HCT116 (cell line): ENCODE results near the gene TEX264. TPM values are rescaled to one million over a fixed set of nuclear protein-coding genes. Genes with fewer than 3 reads are reported as not detected.

Source experiments
- ATAC-seq: fragments of 200-7000 bp; cut with Tn5 transposase; 2 replicates; pipeline ENCODE4 v1.9.1; 2020; ENCODE audit warnings: mild to moderate bottlenecking, moderate library complexity
- BruUV-seq: library from RNA; stranded (reverse); fragments of 400-500 nt; replicated peaks from 2 replicates; lab custom pipeline; 2021; lab: Mats Ljungman, UMichigan
- CTCF ChIA-PET: fragments of 300-600 bp; sonication (Branson Sonifier 250); formaldehyde crosslinking; loops from one replicate; lab custom pipeline; 2021; ENCODE audit warnings: antibody characterized with exemption; lab: Charles Lee
- POLR2A ChIA-PET: fragments of 300-600, 350-600 bp; sonication (Branson Sonifier 250); formaldehyde crosslinking; loops from one replicate; lab custom pipeline; 2021; ENCODE audit warnings: antibody characterized with exemption; lab: Charles Lee
- RAD21 ChIA-PET, 2 experiments: fragments of 300-600 bp; sonication (Branson Sonifier 250); formaldehyde crosslinking; loops; one replicate each; lab custom pipeline; 2023; ENCODE audit warnings: low total read pairs in 2 of 2; ENCODE audit not compliant: uncharacterized antibody in 2 of 2, unreplicated experiment in 2 of 2, low non-redundant PET in 1 of 2; lab: Charles Lee
- DNase-seq: peaks from one replicate; pipeline ENCODE4 v3.0.0-alpha.2; 2010; ENCODE audit warnings: low read depth, low spot score
- H2AFZ ChIP-seq: fragments of 200-600 bp; shearing (Covaris generic), sonication (generic); 2 replicates; pipeline ENCODE4 v1.6.1; 2017; ENCODE audit warnings: low read depth, mixed run types, mixed read lengths, antibody characterized with exemption, low read length; ENCODE audit not compliant: poor library complexity, severe bottlenecking
- H3K27ac ChIP-seq: 2 replicates; pipeline ENCODE4 v1.5.1; 2012; ENCODE audit warnings: low read depth, low read length
- H3K27me3 ChIP-seq: fragments of 200-600 bp; sonication (generic); 2 replicates; pipeline ENCODE4 v1.6.1; 2016; ENCODE audit warnings: mixed run types, low read length, mixed read lengths; ENCODE audit not compliant: insufficient read depth
- H3K36me3 ChIP-seq, 2 experiments: fragments of 200-500 bp in 1 of 2; fragments of 200-600 bp in 1 of 2; sonication (Bioruptor generic) in 1 of 2; sonication (generic) in 1 of 2; 2 replicates each; pipeline versions ENCODE4 v1.5.1 to v1.6.1; 2014 to 2016; ENCODE audit warnings: low read length in 2 of 2, inconsistent platforms in 1 of 2, mixed read lengths in 1 of 2, mixed run types in 1 of 2; ENCODE audit not compliant: insufficient read depth in 2 of 2, control insufficient read depth in 1 of 2
- H3K4me1 ChIP-seq, 2 experiments: fragments of 200-600 bp in 1 of 2; sonication (generic) in 1 of 2; 2 replicates each; pipeline versions ENCODE4 v1.5.1 to v1.6.1; 2012 to 2017; ENCODE audit warnings: low read length in 2 of 2, inconsistent platforms in 1 of 2, mild to moderate bottlenecking in 1 of 2, mixed read lengths in 1 of 2, mixed run types in 1 of 2, moderate library complexity in 1 of 2; ENCODE audit not compliant: insufficient read depth in 2 of 2, control insufficient read depth in 1 of 2
- H3K4me2 ChIP-seq: fragments of 200-600 bp; sonication (generic); 2 replicates; pipeline ENCODE4 v1.6.1; 2017; ENCODE audit warnings: mixed run types, low read length, mixed read lengths
- H3K4me3 ChIP-seq, 2 experiments: fragments of 200-600 bp in 1 of 2; sonication (generic) in 1 of 2; replicated peaks in 1 of 2; 2 replicates each; pipeline ENCODE4 v1.5.1; 2011 to 2016; ENCODE audit warnings: low read length in 2 of 2, control low read depth in 1 of 2, low read depth in 1 of 2, mild to moderate bottlenecking in 1 of 2, mixed read lengths in 1 of 2, mixed run types in 1 of 2
- H3K79me2 ChIP-seq: fragments of 200-600 bp; sonication (generic); 2 replicates; pipeline ENCODE4 v1.6.1; 2017; ENCODE audit warnings: mild to moderate bottlenecking, mixed run types, low read length, moderate library complexity, mixed read lengths; ENCODE audit not compliant: insufficient read depth
- H3K9ac ChIP-seq: fragments of 200-600 bp; sonication (generic); 2 replicates; pipeline ENCODE4 v1.6.1; 2016; ENCODE audit warnings: low read length, mixed read lengths
- H3K9me2 ChIP-seq: fragments of 200-600 bp; sonication (generic), shearing (Covaris generic); 2 replicates; pipeline ENCODE4 v1.6.1; 2017; ENCODE audit warnings: mixed run types, mild to moderate bottlenecking, moderate library complexity; ENCODE audit not compliant: insufficient read depth
- H3K9me3 ChIP-seq, 2 experiments: fragments of 200-500 bp in 1 of 2; fragments of 200-600 bp in 1 of 2; sonication (Bioruptor generic) in 1 of 2; sonication (generic) in 1 of 2; 2 replicates each; pipeline ENCODE4 v1.6.1; 2014 to 2017; ENCODE audit warnings: low read length in 2 of 2, mixed read lengths in 2 of 2, inconsistent platforms in 1 of 2, low read depth in 1 of 2, mild to moderate bottlenecking in 1 of 2, mixed run types in 1 of 2, moderate library complexity in 1 of 2; ENCODE audit not compliant: control insufficient read depth in 1 of 2, insufficient read depth in 1 of 2
- H4K20me1 ChIP-seq: fragments of 200-600 bp; sonication (generic), shearing (Covaris generic); 2 replicates; pipeline ENCODE4 v1.6.1; 2017; ENCODE audit warnings: mixed run types, mild to moderate bottlenecking, moderate library complexity; ENCODE audit not compliant: insufficient read depth
- CBX3 ChIP-seq: IDR thresholded peaks from 2 replicates; pipeline ENCODE4 v1.6.1; 2012; ENCODE audit warnings: low read depth
- CEBPB ChIP-seq: IDR thresholded peaks from 2 replicates; pipeline ENCODE4 v1.6.1; 2012; ENCODE audit warnings: low read depth
- EGR1 ChIP-seq: IDR thresholded peaks from 2 replicates; pipeline ENCODE4 v1.6.1; 2012; ENCODE audit warnings: low read depth
- ELF1 ChIP-seq: IDR thresholded peaks from 2 replicates; pipeline ENCODE4 v1.6.1; 2012; ENCODE audit warnings: low read depth, borderline replicate concordance
- EZH2 ChIP-seq: fragments of 200-600 bp; sonication (generic); IDR thresholded peaks from 2 replicates; pipeline ENCODE4 v1.6.1; 2017; ENCODE audit warnings: antibody characterized with exemption, mixed run types
- EZH2phosphoT487 ChIP-seq: fragments of 200-600 bp; IDR thresholded peaks from 2 replicates; pipeline ENCODE4 v1.6.1; 2018; ENCODE audit warnings: antibody characterized with exemption, borderline replicate concordance
- FOSL1 ChIP-seq: IDR thresholded peaks from 2 replicates; pipeline ENCODE4 v1.6.1; 2012; ENCODE audit warnings: low read depth
- JUND ChIP-seq: IDR thresholded peaks from 2 replicates; pipeline ENCODE4 v1.6.1; 2012
- MAX ChIP-seq: IDR thresholded peaks from 2 replicates; pipeline ENCODE4 v1.6.1; 2012
- POLR2AphosphoS5 ChIP-seq: IDR thresholded peaks from 2 replicates; pipeline ENCODE4 v1.6.1; 2011; ENCODE audit warnings: mild to moderate bottlenecking, low read depth, low read length, moderate library complexity
- RAD21 ChIP-seq: IDR thresholded peaks from 2 replicates; pipeline ENCODE4 v1.6.1; 2012; ENCODE audit warnings: low read depth, mild to moderate bottlenecking
- SIN3A ChIP-seq: IDR thresholded peaks from 2 replicates; pipeline ENCODE4 v1.6.1; 2012; ENCODE audit warnings: low read depth
- SP1 ChIP-seq: IDR thresholded peaks from 2 replicates; pipeline ENCODE4 v1.6.1; 2012; ENCODE audit warnings: low read depth
- SRF ChIP-seq: IDR thresholded peaks from 2 replicates; pipeline ENCODE4 v1.6.1; 2012; ENCODE audit warnings: low read depth
- TCF7L2 ChIP-seq: IDR thresholded peaks from 2 replicates; pipeline ENCODE4 v1.7.0; 2011; ENCODE audit warnings: borderline replicate concordance, inconsistent platforms; ENCODE audit not compliant: insufficient read depth, insufficient read length; ENCODE audit errors: extremely low read depth
- YY1 ChIP-seq: IDR thresholded peaks from 2 replicates; pipeline ENCODE4 v1.6.1; 2011; ENCODE audit warnings: low read length, low read depth, moderate library complexity, mild to moderate bottlenecking; ENCODE audit not compliant: insufficient replicate concordance; ENCODE audit errors: extremely low read depth
- ZFX ChIP-seq: fragments of 450-650 bp; IDR thresholded peaks from 2 replicates; pipeline ENCODE4 v1.6.1; 2017
- ZNF274 ChIP-seq: fragments of 200-500 bp; sonication (Bioruptor generic); IDR thresholded peaks from 2 replicates; pipeline ENCODE4 v1.6.1; 2014; ENCODE audit warnings: mild to moderate bottlenecking, low read depth, low read length, inconsistent platforms
- intact Hi-C: fragments of 100-400 bp; cut with micrococcal nuclease; formaldehyde crosslinking; loops from 2 replicates; pipeline ENCODE4 v1.10.0; 2022
- total RNA-seq: library from RNA; stranded (reverse); gene quantifications from one replicate; pipeline ENCODE4 v1.2.1, GENCODE V29; 2021; ENCODE audit not compliant: unreplicated experiment
- TF ChIP-seq, protein P1 (sequence below): IDR thresholded peaks from 2 replicates; pipeline ENCODE4 v1.6.1; 2012
- TF ChIP-seq, protein P2 (sequence below): IDR thresholded peaks from 2 replicates; pipeline ENCODE4 v1.6.1; 2012; ENCODE audit warnings: low read depth
- TF ChIP-seq, protein P3 (sequence below): IDR thresholded peaks from 2 replicates; pipeline ENCODE4 v1.6.1; 2011; ENCODE audit warnings: mild to moderate bottlenecking, low read length, moderate library complexity; ENCODE audit not compliant: insufficient replicate concordance; ENCODE audit errors: extremely low read depth

TEX264 gene
- total RNA-seq, 1 experiment from 2014 or later = 36.0 TPM

- TF ChIP-seq MAX (no peak), CEBPB (no peak)
- TF ChIP-seq, protein P1, sequence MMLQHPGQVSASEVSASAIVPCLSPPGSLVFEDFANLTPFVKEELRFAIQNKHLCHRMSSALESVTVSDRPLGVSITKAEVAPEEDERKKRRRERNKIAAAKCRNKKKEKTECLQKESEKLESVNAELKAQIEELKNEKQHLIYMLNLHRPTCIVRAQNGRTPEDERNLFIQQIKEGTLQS = no peak
Measured at GRCh38 chr3:51722362-51722761, 51.3 kb downstream of the TEX264 start (continued).

DNA sequence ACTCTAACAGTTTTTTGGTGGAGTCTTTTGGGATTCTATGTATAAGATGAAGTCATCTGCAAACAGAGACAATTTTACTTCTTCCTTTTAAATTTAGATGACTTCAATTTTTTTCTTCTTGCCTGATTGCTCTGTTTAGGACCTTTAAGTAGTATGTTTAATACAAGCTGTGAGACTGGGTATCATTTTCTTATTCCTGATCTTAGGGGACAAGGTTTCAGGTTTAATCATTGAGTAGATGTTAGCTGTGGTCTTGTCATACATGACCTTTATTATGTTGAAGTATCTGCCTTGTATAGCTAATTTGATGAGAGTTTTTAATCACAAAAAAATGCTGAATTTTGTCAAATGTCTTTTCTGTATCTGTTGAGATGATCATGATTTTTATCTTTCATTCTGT is 56.4 kb downstream of the TEX264 start:
- no peak overlapping the region for H3K27ac ChIP-seq
- H3K9ac ChIP-seq = no peak overlapping the region
- H3K79me2 ChIP-seq = no peaks in the 10 kb centered on the region
- no peak for DNase-seq
- no peak overlapping the region for H3K4me3 ChIP-seq
- H3K36me3 ChIP-seq = no peaks in the 10 kb centered on the region
- ChIA-PET RAD21 (no interaction called here), CTCF (interaction anchor here (3.8 kb wide), 1 partner anchor 9 kb away, joined by 20 read pairs; no protein-coding TSS in a partner anchor), POLR2A (no interaction called here)
- H3K27me3 ChIP-seq = no peaks in the 10 kb centered on the region
- no peaks in the 10 kb centered on the region for H3K4me1 ChIP-seq
- no TSS peak for BruUV-seq
- no peak overlapping the region for H2AFZ ChIP-seq
- no peak for TF ChIP-seq ZFX
- no peak for TF ChIP-seq CEBPB
- TF ChIP-seq EZH2 = no peak
- TF ChIP-seq SP1 = no peak
- no peak for TF ChIP-seq JUND
- no peak for TF ChIP-seq SIN3A
- TF ChIP-seq POLR2AphosphoS5 = no peak
- no peak for TF ChIP-seq YY1
- no peak for TF ChIP-seq FOSL1
- TF ChIP-seq SRF = no peak
- TF ChIP-seq EGR1 = no peak
- no peak for TF ChIP-seq EZH2phosphoT487
- TF ChIP-seq RAD21 = no peak
- TF ChIP-seq ZNF274 = no peak
- TF ChIP-seq TCF7L2 = no peak
- no peak for TF ChIP-seq MAX
- TF ChIP-seq, protein P2, sequence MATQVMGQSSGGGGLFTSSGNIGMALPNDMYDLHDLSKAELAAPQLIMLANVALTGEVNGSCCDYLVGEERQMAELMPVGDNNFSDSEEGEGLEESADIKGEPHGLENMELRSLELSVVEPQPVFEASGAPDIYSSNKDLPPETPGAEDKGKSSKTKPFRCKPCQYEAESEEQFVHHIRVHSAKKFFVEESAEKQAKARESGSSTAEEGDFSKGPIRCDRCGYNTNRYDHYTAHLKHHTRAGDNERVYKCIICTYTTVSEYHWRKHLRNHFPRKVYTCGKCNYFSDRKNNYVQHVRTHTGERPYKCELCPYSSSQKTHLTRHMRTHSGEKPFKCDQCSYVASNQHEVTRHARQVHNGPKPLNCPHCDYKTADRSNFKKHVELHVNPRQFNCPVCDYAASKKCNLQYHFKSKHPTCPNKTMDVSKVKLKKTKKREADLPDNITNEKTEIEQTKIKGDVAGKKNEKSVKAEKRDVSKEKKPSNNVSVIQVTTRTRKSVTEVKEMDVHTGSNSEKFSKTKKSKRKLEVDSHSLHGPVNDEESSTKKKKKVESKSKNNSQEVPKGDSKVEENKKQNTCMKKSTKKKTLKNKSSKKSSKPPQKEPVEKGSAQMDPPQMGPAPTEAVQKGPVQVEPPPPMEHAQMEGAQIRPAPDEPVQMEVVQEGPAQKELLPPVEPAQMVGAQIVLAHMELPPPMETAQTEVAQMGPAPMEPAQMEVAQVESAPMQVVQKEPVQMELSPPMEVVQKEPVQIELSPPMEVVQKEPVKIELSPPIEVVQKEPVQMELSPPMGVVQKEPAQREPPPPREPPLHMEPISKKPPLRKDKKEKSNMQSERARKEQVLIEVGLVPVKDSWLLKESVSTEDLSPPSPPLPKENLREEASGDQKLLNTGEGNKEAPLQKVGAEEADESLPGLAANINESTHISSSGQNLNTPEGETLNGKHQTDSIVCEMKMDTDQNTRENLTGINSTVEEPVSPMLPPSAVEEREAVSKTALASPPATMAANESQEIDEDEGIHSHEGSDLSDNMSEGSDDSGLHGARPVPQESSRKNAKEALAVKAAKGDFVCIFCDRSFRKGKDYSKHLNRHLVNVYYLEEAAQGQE = no peak
- TF ChIP-seq, protein P3, sequence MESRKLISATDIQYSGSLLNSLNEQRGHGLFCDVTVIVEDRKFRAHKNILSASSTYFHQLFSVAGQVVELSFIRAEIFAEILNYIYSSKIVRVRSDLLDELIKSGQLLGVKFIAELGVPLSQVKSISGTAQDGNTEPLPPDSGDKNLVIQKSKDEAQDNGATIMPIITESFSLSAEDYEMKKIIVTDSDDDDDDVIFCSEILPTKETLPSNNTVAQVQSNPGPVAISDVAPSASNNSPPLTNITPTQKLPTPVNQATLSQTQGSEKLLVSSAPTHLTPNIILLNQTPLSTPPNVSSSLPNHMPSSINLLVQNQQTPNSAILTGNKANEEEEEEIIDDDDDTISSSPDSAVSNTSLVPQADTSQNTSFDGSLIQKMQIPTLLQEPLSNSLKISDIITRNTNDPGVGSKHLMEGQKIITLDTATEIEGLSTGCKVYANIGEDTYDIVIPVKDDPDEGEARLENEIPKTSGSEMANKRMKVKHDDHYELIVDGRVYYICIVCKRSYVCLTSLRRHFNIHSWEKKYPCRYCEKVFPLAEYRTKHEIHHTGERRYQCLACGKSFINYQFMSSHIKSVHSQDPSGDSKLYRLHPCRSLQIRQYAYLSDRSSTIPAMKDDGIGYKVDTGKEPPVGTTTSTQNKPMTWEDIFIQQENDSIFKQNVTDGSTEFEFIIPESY = no peak
- no peak for TF ChIP-seq CBX3
- no peak for TF ChIP-seq ELF1
- H3K9me2 ChIP-seq = no peaks in the 10 kb centered on the region
- H3K9me3 ChIP-seq = no peaks in the 10 kb centered on the region
- no peak for ATAC-seq
- no peak overlapping the region for H3K4me2 ChIP-seq
- intact Hi-C loops = no loop called here
- no peaks in the 10 kb centered on the region for H4K20me1 ChIP-seq
